ES-I3 (cell line): ENCODE measurements around the gene KRT82.

ENCODE experiments used
- H3K36me3 ChIP-seq: 2 replicates; pipeline ENCODE4 v1.6.1; 2013; ENCODE audit warnings: mild to moderate bottlenecking, low read length, control low read depth, moderate library complexity; ENCODE audit not compliant: insufficient read depth
- H3K4me1 ChIP-seq: 2 replicates; pipeline ENCODE4 v1.6.1; 2013; ENCODE audit warnings: mild to moderate bottlenecking, control low read depth, low read length; ENCODE audit not compliant: insufficient read depth
- H3K9ac ChIP-seq: 2 replicates; pipeline ENCODE4 v1.6.1; 2013; ENCODE audit warnings: low read depth, mild to moderate bottlenecking, low read length, moderate library complexity
- H3K9me3 ChIP-seq: 2 replicates; pipeline ENCODE4 v1.6.1; 2013; ENCODE audit warnings: mild to moderate bottlenecking, low read length, moderate library complexity; ENCODE audit not compliant: control insufficient read depth, insufficient read depth

KRT82 gene

GRCh38 chr12:52370926-52371608 is 35.1 kb downstream of the KRT82 start:
- H3K4me1 ChIP-seq, result no peaks in the 10 kb centered on the region
- H3K36me3 ChIP-seq, result no peaks in the 10 kb centered on the region
- no peaks in the 10 kb centered on the region for H3K9me3 ChIP-seq
- H3K9ac ChIP-seq, result no peak overlapping the region

DNA sequence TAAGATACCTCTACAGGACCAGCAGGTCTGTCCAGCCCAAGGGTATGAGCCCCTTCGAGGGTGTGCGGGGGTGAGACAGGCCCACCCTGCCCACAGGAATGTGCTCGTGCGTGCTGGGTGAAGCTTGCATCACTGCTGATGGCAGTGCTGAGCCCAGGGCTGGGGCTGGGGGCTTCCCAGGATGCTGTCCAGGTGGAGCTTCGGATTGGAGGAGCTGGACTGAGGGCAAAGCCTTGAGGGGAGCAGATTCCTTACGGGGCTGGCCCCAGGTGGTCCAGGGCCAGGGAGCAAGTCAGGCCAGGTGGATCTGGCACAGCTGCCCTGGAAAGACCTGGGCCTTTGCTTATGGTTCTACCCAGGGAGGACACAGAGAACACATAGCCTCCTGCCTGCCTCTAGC is 36.3 kb downstream of the KRT82 start:
- no peaks in the 10 kb centered on the region for H3K9me3 ChIP-seq
- H3K4me1 ChIP-seq, result no peaks in the 10 kb centered on the region
- H3K9ac ChIP-seq, result no peak overlapping the region
- H3K36me3 ChIP-seq, result no peaks in the 10 kb centered on the region

- Histone ChIP-seq H3K4me1 (no peaks in the 10 kb centered on the region), H3K36me3 (no peaks in the 10 kb centered on the region), H3K9ac (no peak overlapping the region), H3K9me3 (no peaks in the 10 kb centered on the region)
These were observed 36.9 kb downstream of the KRT82 start for GRCh38 chr12:52369211-52369610.

GRCh38 chr12:52368508-52368907 is 37.6 kb downstream of the KRT82 start:
- Histone ChIP-seq H3K4me1 (no peaks in the 10 kb centered on the region), H3K36me3 (no peaks in the 10 kb centered on the region), H3K9ac (no peak overlapping the region), H3K9me3 (no peaks in the 10 kb centered on the region)

- Histone ChIP-seq H3K9ac (no peak overlapping the region), H3K9me3 (no peaks in the 10 kb centered on the region), H3K4me1 (no peaks in the 10 kb centered on the region), H3K36me3 (no peaks in the 10 kb centered on the region)
These were observed 38.3 kb downstream of the KRT82 start for GRCh38 chr12:52367876-52368275.

DNA sequence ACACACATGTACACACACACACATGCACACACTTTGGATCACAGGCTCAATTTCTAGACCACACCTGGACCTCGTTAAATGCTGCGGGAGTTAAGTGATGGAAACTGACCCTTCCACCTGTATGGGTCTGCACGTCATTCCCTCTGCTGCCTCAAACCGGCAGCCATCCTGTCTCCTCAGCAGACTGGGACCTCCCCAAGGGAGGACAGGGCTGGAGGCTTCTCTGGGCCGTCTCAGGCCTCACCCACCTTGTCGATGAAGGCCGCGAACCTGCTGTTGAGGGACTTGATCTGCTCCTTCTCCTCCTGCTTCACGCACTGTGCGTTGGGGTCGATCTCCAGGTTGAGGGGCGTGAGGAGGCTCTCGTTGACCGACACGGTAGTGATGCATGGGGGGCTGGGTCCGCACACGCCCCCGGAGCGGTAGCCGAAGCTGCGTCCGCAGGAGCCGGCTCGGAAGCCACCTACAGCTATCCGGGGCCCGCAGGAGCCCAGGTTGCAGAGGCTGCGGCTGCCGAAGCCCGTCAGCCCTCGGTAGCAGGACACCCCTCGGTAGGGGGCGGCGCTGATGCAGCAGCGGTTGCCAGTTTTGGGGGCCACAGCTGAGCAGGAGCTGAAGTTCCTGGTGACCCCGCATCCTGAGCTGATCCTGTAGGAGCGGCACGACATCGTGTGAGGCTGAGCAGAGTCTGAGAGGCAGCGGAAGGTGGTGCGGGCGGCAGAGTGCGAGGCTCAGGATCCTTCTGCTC is 39.2 kb downstream of the KRT82 start, which contains the start of gene KRT85:
Gene KRT85 (minus strand): TSS at position 744 of the 748 bp plus-strand sequence. CDS start 76 bp downstream, at position 668.
- Histone ChIP-seq H3K9ac (no peak within 1 kb of the TSS), H3K9me3 (no peaks in the 10 kb centered on the region), H3K4me1 (no peaks in the 10 kb centered on the region), H3K36me3 (no peaks in the 10 kb centered on the region)

DNA sequence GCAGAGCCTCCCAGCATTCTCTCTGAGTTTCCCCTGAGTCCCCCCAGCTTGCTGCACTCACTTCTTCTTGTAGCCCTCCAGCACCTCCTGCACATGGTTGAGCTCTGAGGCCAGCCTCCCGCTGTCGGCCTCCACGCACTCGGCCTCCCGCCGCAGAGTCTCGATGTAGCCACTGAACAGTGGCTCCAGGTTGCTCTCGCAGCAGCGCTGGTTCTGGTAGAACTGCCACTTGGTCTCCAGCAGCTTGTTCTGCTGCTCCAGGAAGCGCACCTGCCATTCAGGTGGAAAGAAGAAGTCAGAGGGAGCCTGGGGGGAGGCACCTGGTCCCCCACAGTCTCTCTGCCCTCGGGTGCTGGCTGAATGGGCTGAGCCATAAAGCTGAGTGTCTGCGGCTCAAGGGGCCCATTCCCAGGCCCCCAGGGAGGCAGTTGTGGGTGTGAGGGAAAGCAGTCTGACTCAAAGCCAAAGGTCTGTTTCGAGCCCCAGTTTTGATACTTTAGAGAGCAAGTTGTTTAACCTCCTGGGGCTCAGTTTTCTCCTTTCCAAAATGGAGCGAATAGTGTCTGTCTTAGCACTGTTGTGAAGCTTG is 41.1 kb downstream of the KRT82 start:
- Histone ChIP-seq H3K4me1 (no peaks in the 10 kb centered on the region), H3K36me3 (no peaks in the 10 kb centered on the region), H3K9ac (no peak overlapping the region), H3K9me3 (no peaks in the 10 kb centered on the region)

DNA sequence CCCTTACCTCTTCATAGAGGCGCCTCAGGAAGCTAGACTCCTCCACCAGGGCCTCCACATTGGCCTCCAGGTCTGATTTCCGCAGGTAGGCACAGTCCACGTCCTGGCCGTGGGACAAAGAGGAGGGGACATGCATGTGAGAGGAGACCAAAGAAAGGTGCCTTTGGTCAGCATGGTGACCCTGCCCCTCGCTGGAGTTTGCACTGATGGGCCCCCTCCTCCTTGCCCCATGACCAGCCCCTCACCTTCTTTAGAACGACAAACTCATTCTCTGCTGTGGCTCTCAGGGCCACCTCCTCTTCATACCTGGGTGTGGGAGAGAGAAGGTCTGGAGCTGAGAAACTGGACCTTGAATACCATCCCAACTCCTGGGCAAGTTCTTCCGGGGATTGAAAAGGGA is 42.1 kb downstream of the KRT82 start:
- Histone ChIP-seq H3K36me3 (no peaks in the 10 kb centered on the region), H3K9me3 (no peaks in the 10 kb centered on the region), H3K9ac (no peak overlapping the region), H3K4me1 (no peaks in the 10 kb centered on the region)

DNA sequence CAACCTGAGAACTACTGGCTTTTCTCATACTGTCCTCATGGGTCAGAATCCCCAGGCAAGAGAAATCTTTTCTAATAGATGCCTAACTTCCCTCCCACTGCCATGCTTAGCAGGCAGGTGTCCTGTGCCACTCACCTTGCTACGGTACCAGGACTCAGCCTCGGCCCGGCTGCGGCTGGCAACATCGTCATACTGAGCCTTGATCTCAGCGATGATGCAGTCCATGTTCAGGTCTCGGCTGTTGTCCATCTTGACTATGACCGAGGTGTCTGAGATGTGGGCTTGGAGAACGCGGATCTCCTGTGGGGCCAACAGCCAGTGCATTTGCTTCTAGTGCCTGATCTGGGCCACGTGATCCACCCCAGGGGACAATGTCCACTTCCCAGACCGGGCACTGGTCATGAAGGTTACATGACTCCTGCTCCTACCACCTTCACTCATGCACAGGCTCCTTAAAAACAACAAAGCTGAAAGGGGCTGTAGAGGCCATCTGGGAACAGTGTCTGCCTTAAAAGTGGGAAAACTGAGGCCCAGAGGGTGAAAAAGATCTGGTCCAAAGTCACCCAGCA is 42.9 kb downstream of the KRT82 start:
- no peaks in the 10 kb centered on the region for H3K9me3 ChIP-seq
- H3K9ac ChIP-seq, result no peak overlapping the region
- H3K4me1 ChIP-seq, result no peaks in the 10 kb centered on the region

GRCh38 chr12:52362118-52362726 is 43.9 kb downstream of the KRT82 start:
- Histone ChIP-seq H3K4me1 (no peaks in the 10 kb centered on the region), H3K9ac (no peak overlapping the region)

More for the DNA sequence above, 42.9 kb downstream of the KRT82 start:
- no peaks in the 10 kb centered on the region for H3K36me3 ChIP-seq

DNA sequence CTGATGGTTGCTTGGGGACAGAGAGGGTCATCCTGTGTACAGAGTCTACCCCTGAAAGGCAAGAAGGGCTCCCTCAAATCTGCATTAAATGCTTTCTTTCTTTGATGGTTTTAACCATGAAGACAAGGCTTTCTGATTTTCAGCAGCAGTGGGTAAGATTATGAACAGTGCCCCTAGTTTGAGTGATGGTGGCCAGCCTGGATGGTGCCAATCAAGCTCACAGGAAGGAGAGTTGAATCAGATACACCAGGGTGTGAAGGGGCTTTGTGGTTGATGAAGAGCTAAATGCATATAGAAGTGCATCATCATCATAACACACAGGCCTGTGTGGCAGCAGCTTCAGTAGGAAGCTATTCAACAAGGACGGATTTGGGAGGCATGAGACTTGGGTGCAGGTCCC is 44.6 kb downstream of the KRT82 start:
- H3K4me1 ChIP-seq, result no peaks in the 10 kb centered on the region
- H3K9ac ChIP-seq, result no peak overlapping the region
- H3K9me3 ChIP-seq, result no peaks in the 10 kb centered on the region
- no peaks in the 10 kb centered on the region for H3K36me3 ChIP-seq

More at GRCh38 chr12:52362118-52362726, 43.9 kb downstream of the KRT82 start:
- H3K36me3 ChIP-seq, result no peaks in the 10 kb centered on the region
- no peaks in the 10 kb centered on the region for H3K9me3 ChIP-seq

- Histone ChIP-seq H3K36me3 (no peaks in the 10 kb centered on the region), H3K4me1 (no peaks in the 10 kb centered on the region)
These were observed 45.4 kb downstream of the KRT82 start for GRCh38 chr12:52360663-52361271.

GRCh38 chr12:52360106-52360662 is 46.0 kb downstream of the KRT82 start:
- H3K9me3 ChIP-seq, result no peaks in the 10 kb centered on the region
- no peaks in the 10 kb centered on the region for H3K36me3 ChIP-seq
- H3K4me1 ChIP-seq, result no peaks in the 10 kb centered on the region
- H3K9ac ChIP-seq, result no peak overlapping the region

More at GRCh38 chr12:52360663-52361271, 45.4 kb downstream of the KRT82 start:
- H3K9me3 ChIP-seq, result no peaks in the 10 kb centered on the region
- no peak overlapping the region for H3K9ac ChIP-seq
